Endothelial cell of umbilical vein (primary cell): ENCODE results near the gene KCNS3. TPM values are rescaled to one million over a fixed set of nuclear protein-coding genes. Genes with fewer than 3 reads are reported as not detected.

Source experiments
- BruUV-seq: library from RNA; stranded (reverse); fragments of 400-500 nt; replicated peaks from 2 replicates; lab custom pipeline; 2021; lab: Mats Ljungman, UMichigan
- CTCF ChIA-PET: fragments of 300-600, 350-600 bp; sonication (Branson Sonifier 250); formaldehyde crosslinking; loops from one replicate; lab custom pipeline; 2021; ENCODE audit warnings: antibody characterized with exemption, inconsistent platforms; lab: Charles Lee
- POLR2A ChIA-PET: fragments of 300-600, 350-600 bp; sonication (Branson Sonifier 250); formaldehyde crosslinking; loops from one replicate; lab custom pipeline; 2021; ENCODE audit warnings: antibody characterized with exemption, inconsistent platforms; lab: Charles Lee
- DNase-seq: peaks from one replicate; pipeline ENCODE4 v3.0.0-alpha.2; 2011; ENCODE audit warnings: low read depth, low spot score
- FAIRE-seq: peaks from 2 replicates; lab custom pipeline; 2011; peaks lifted over from hg19 to GRCh38; lab: Jason Lieb, UNC
- H2AFZ ChIP-seq: 2 replicates; pipeline ENCODE4 v1.6.0; 2012; ENCODE audit warnings: low read depth, low read length, control low read depth, inconsistent platforms
- H3K27ac ChIP-seq: 2 replicates; pipeline ENCODE4 v1.5.1; 2011; ENCODE audit warnings: low read depth, mild to moderate bottlenecking, control low read depth, low read length, moderate library complexity; ENCODE audit not compliant: insufficient read depth
- H3K27me3 ChIP-seq, 2 experiments: 2 replicates each; pipeline versions ENCODE4 v1.6.0 to v1.6.1; 2011; ENCODE audit warnings: low read length in 2 of 2, mixed read lengths in 1 of 2; ENCODE audit not compliant: control insufficient read depth in 2 of 2, insufficient read depth in 2 of 2
- H3K36me3 ChIP-seq, 2 experiments: 2 replicates in 1 of 2; 3 replicates in 1 of 2; pipeline ENCODE4 v1.5.1; 2011; ENCODE audit warnings: low read length in 2 of 2, mild to moderate bottlenecking in 1 of 2, moderate library complexity in 1 of 2; ENCODE audit not compliant: control insufficient read depth in 2 of 2, insufficient read depth in 2 of 2; ENCODE audit errors: extremely low read depth in 1 of 2
- H3K4me1 ChIP-seq: 3 replicates; pipeline ENCODE4 v1.5.1; 2011; ENCODE audit warnings: mild to moderate bottlenecking, low read length; ENCODE audit not compliant: control insufficient read depth, insufficient read depth; ENCODE audit errors: extremely low read depth
- H3K4me2 ChIP-seq: 2 replicates; pipeline ENCODE4 v1.6.1; 2011; ENCODE audit warnings: low read length, control low read depth, mixed read lengths; ENCODE audit not compliant: insufficient read depth
- H3K4me3 ChIP-seq, 3 experiments: fragments of 200-600 bp in 1 of 3; sonication (generic), shearing (Covaris generic) in 1 of 3; replicated peaks in 1 of 3; 2 replicates each; pipeline ENCODE4 v1.5.1; 2011 to 2016; ENCODE audit warnings: control low read depth in 3 of 3, low read length in 3 of 3, mild to moderate bottlenecking in 2 of 3, inconsistent platforms in 1 of 3, low read depth in 1 of 3, moderate library complexity in 1 of 3; ENCODE audit not compliant: insufficient read depth in 1 of 3
- H3K79me2 ChIP-seq: 2 replicates; pipeline ENCODE4 v1.6.0; 2012; ENCODE audit warnings: low read length, inconsistent platforms; ENCODE audit not compliant: control insufficient read depth, insufficient read depth
- H3K9ac ChIP-seq: replicated peaks from 2 replicates; pipeline ENCODE3; 2011; ENCODE audit warnings: low read length, control low read depth; ENCODE audit not compliant: insufficient read depth; ENCODE audit errors: extremely low read depth
- H3K9me1 ChIP-seq: replicated peaks from 3 replicates; pipeline ENCODE4 v1.6.0; 2011; ENCODE audit warnings: mild to moderate bottlenecking, low read length; ENCODE audit not compliant: control insufficient read depth, insufficient read depth; ENCODE audit errors: extremely low read depth
- H3K9me3 ChIP-seq: replicated peaks from 2 replicates; pipeline ENCODE4 v1.5.1; 2012; ENCODE audit warnings: low read length, inconsistent platforms; ENCODE audit not compliant: control insufficient read depth, insufficient read depth
- H4K20me1 ChIP-seq: replicated peaks from 2 replicates; pipeline ENCODE3; 2011; ENCODE audit warnings: mild to moderate bottlenecking, low read length; ENCODE audit not compliant: control insufficient read depth, insufficient read depth; ENCODE audit errors: extremely low read depth
- EZH2 ChIP-seq: IDR thresholded peaks from 2 replicates; pipeline ENCODE4 v1.6.1; 2012; ENCODE audit warnings: borderline replicate concordance, low read depth, mild to moderate bottlenecking, moderate library complexity, low read length, inconsistent platforms; ENCODE audit not compliant: severe bottlenecking
- FOS ChIP-seq: IDR thresholded peaks from 2 replicates; pipeline ENCODE4 v1.6.1; 2011; ENCODE audit warnings: mild to moderate bottlenecking, low read length, moderate library complexity, borderline replicate concordance; ENCODE audit not compliant: insufficient read depth
- GATA2 ChIP-seq: IDR thresholded peaks from 2 replicates; pipeline ENCODE4 v1.7.0; 2011; ENCODE audit warnings: low read depth, mild to moderate bottlenecking, moderate library complexity, mixed read lengths, low read length; ENCODE audit not compliant: insufficient read length, insufficient read depth
- JUN ChIP-seq: IDR thresholded peaks from 2 replicates; pipeline ENCODE4 v1.6.1; 2011; ENCODE audit warnings: borderline replicate concordance, low read depth; ENCODE audit not compliant: insufficient read length, insufficient read depth
- MYC ChIP-seq: IDR thresholded peaks from one replicate; pipeline ENCODE4 v1.6.1; 2011; ENCODE audit warnings: mild to moderate bottlenecking, low read depth, low read length
- POLR2A ChIP-seq: IDR thresholded peaks from 2 replicates; pipeline ENCODE4 v1.6.1; 2012; ENCODE audit warnings: low read depth, mild to moderate bottlenecking, control low read depth, low read length
- POLR2AphosphoS5 ChIP-seq: IDR thresholded peaks from 2 replicates; pipeline ENCODE4 v1.6.1; 2012; ENCODE audit warnings: low read depth, mild to moderate bottlenecking, control low read depth, low read length, moderate library complexity; ENCODE audit not compliant: insufficient read depth
- dilution Hi-C: fragments of 300-500 bp; cut with MboI; formaldehyde crosslinking; loops from one replicate; pipeline ENCODE4 v1.15.0; 2019; ENCODE audit warnings: low sequenced_read_pairs; ENCODE audit not compliant: extremely low pct_ligation_motif_present
- intact Hi-C: fragments of 100-400 bp; cut with micrococcal nuclease; formaldehyde crosslinking; loops from one replicate; pipeline ENCODE4 v1.10.0; 2022
- polyA plus RNA-seq, 4 experiments: library from polyadenylated mRNA; depleted of rRNA in 3 of 4; stranded (reverse) in 3 of 4; unstranded in 1 of 4; fragments of >200 nt; gene quantifications; 2 replicates each; pipeline versions ENCODE4 v1.2.1 to v1.2.3, GENCODE V29; 2011 to 2012; ENCODE audit warnings: missing spikeins in 1 of 4
- total RNA-seq: library from RNA; stranded (reverse); gene quantifications from 2 replicates; pipeline ENCODE4 v1.2.3, GENCODE V29; 2021
- TF ChIP-seq, protein P1 (sequence below): IDR thresholded peaks from 2 replicates; pipeline ENCODE4 v1.6.1; 2011; ENCODE audit not compliant: insufficient read depth, insufficient read length
- TF ChIP-seq, protein P2 (sequence below), 2 donors: IDR thresholded peaks; 1 replicate in 1 of 2; 2 replicates in 1 of 2; pipeline ENCODE4 v1.5.1; 2011; ENCODE audit warnings: low read length in 2 of 2, mild to moderate bottlenecking in 2 of 2, moderate library complexity in 2 of 2, control low read depth in 1 of 2, inconsistent platforms in 1 of 2, low read depth in 1 of 2; ENCODE audit not compliant: insufficient read depth in 1 of 2; ENCODE audit errors: extremely low read depth in 1 of 2

The KCNS3 gene
- total and polyA plus RNA-seq, 2 donors (not counting 3 experiments of a cell fraction or from before 2014, with no cell fraction given), result 0.75 to 2.4 TPM

DNA sequence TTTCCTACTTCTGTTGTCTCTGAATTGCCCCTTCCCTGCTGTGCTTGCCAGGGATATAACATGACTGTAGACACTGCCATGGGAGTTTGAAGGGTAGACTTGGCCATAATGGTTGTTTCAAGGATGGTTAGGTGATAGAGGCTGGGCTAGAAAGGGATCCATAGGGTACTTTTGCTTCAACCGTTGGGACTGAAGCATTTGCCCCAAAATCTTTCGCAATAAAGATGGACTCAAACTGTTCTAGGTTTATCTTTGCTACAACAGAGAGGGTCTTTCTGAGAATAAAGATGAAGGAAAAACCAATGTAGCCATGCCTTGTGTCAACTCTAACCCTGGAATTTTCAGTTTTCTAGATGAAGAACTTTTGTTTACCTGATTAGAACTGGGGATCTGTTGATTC lies 35.0 kb upstream of the KCNS3 start:
- dilution Hi-C loops, result no loop called here
- H3K9ac ChIP-seq, result no peak overlapping the region
- H3K4me2 ChIP-seq, result no peak overlapping the region
- TF ChIP-seq, protein P1, sequence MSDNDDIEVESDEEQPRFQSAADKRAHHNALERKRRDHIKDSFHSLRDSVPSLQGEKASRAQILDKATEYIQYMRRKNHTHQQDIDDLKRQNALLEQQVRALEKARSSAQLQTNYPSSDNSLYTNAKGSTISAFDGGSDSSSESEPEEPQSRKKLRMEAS, result no peak
- TF ChIP-seq POLR2AphosphoS5 (no peak), GATA2 (no peak), MYC (no peak)
- BruUV-seq, result no TSS peak
- H3K9me1 ChIP-seq, result no peaks in the 10 kb centered on the region
- no peaks in the 10 kb centered on the region for H3K4me1 ChIP-seq
- peaks cover 0 to 4% of the 10 kb centered on the region in 2 experiments for H3K27me3 ChIP-seq
- no peaks in the 10 kb centered on the region for H3K9me3 ChIP-seq
- H3K27ac ChIP-seq, result no peak overlapping the region
- intact Hi-C loops, result no loop called here
- POLR2A ChIA-PET, result no interaction called here
- no peak overlapping the region for H2AFZ ChIP-seq
- CTCF ChIA-PET, result no interaction called here
- FAIRE-seq (no peak), DNase-seq (no peak)
- H3K79me2 ChIP-seq, result no peaks in the 10 kb centered on the region
- no peaks in the 10 kb centered on the region for H3K36me3 ChIP-seq
- no peak overlapping the region for H3K4me3 ChIP-seq
- H4K20me1 ChIP-seq, result no peaks in the 10 kb centered on the region

GRCh38 chr2:17845806-17846205 lies 32.7 kb upstream of the KCNS3 start:
- ChIA-PET CTCF (interaction anchor here (0.8 to 1.5 kb wide), 6 partner anchors 11 to 532 kb away, joined by 3 to 5 read pairs (median 4); no protein-coding TSS in a partner anchor), POLR2A (no interaction called here)
- Histone ChIP-seq H3K9me1 (no peaks in the 10 kb centered on the region), H3K27ac (no peak overlapping the region), H3K9ac (no peak overlapping the region), H4K20me1 (no peaks in the 10 kb centered on the region), H3K79me2 (no peaks in the 10 kb centered on the region), H3K36me3 (no peaks in the 10 kb centered on the region), H3K4me1 (no peaks in the 10 kb centered on the region), H3K4me3 (no peak overlapping the region), H3K9me3 (no peaks in the 10 kb centered on the region), H3K4me2 (no peak overlapping the region), H2AFZ (no peak overlapping the region), H3K27me3 (no peaks in the 10 kb centered on the region)
- TF ChIP-seq JUN (no peak), MYC (no peak), POLR2A (no peak), FOS (no peak), GATA2 (no peak), POLR2AphosphoS5 (no peak), EZH2 (no peak)
- TF ChIP-seq, protein P2, sequence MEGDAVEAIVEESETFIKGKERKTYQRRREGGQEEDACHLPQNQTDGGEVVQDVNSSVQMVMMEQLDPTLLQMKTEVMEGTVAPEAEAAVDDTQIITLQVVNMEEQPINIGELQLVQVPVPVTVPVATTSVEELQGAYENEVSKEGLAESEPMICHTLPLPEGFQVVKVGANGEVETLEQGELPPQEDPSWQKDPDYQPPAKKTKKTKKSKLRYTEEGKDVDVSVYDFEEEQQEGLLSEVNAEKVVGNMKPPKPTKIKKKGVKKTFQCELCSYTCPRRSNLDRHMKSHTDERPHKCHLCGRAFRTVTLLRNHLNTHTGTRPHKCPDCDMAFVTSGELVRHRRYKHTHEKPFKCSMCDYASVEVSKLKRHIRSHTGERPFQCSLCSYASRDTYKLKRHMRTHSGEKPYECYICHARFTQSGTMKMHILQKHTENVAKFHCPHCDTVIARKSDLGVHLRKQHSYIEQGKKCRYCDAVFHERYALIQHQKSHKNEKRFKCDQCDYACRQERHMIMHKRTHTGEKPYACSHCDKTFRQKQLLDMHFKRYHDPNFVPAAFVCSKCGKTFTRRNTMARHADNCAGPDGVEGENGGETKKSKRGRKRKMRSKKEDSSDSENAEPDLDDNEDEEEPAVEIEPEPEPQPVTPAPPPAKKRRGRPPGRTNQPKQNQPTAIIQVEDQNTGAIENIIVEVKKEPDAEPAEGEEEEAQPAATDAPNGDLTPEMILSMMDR (IDR thresholded peaks at IDR 0.05; ENCODE audit: extremely low read depth in 1 of 2, insufficient read depth in 1 of 2, low read depth in 1 of 2, low read length in 2 of 2), result no peak
- TF ChIP-seq, protein P1, result no peak
- dilution Hi-C loops, result no loop called here
- FAIRE-seq, result no peak
- intact Hi-C loops, result no loop called here
- DNase-seq, result no peak
- no TSS peak for BruUV-seq
